ENCODE results near the gene TSHZ2. TPM values are rescaled to one million over a fixed set of nuclear protein-coding genes. Genes with fewer than 3 reads are reported as not detected.

Gene TSHZ2
- total and polyA plus RNA-seq, 2 donors (not counting 1 experiment from before 2014, with no cell fraction given): 1.00 to 5.7 TPM

GRCh38 chr20:53195876-53196610 lies 223.9 kb downstream of the TSHZ2 start:
- H3K27ac ChIP-seq (ENCODE audit: low read length in 2 of 2): no peak overlapping the region
- WGBS (ENCODE audit: insufficient coverage): 92% methylated on average over 11 of the region's 16 CpGs
- ATAC-seq (ENCODE audit: low read depth): no peak

More at GRCh38 chr20:53195876-53196610, 223.9 kb downstream of the TSHZ2 start:
- ChIA-PET CTCF (no interaction called here), POLR2A (no interaction called here)
- Histone ChIP-seq H3K9me3 (ENCODE audit: control extremely low read depth in 1 of 3, control insufficient read depth in 2 of 3, insufficient read depth in 1 of 3, low read length in 2 of 3) (no peaks in the 10 kb centered on the region), H3K36me3 (replicated peaks in 1 of 2; ENCODE audit: control extremely low read depth in 1 of 2, control insufficient read depth in 1 of 2, extremely low read depth in 1 of 2, insufficient read depth in 2 of 2, low read length in 1 of 2) (no peaks in the 10 kb centered on the region), H4K20me1 (ENCODE audit: control insufficient read depth, insufficient read depth, low read length, poor library complexity, severe bottlenecking) (no peaks in the 10 kb centered on the region), H3K4me3 (ENCODE audit: control extremely low read depth in 1 of 5, extremely low read depth in 1 of 5, insufficient read depth in 1 of 5, low read depth in 2 of 5, low read length in 4 of 5) (no peak overlapping the region), H3K9ac (ENCODE audit: low read length) (no peak overlapping the region), H3K79me2 (ENCODE audit: control insufficient read depth, insufficient read depth, low read length) (no peaks in the 10 kb centered on the region), H2AFZ (ENCODE audit: insufficient read depth, low read depth, low read length, poor library complexity, severe bottlenecking) (no peak overlapping the region), H3K4me1 (ENCODE audit: control insufficient read depth in 2 of 2, insufficient read depth in 2 of 2, low read length in 2 of 2) (no peaks in the 10 kb centered on the region), H3K27me3 (replicated peaks in 1 of 4; ENCODE audit: control extremely low read depth in 1 of 4, control insufficient read depth in 3 of 4, insufficient read depth in 4 of 4, low read length in 3 of 4) (no peaks in the 10 kb centered on the region), H3K4me2 (replicated peaks; ENCODE audit: low read depth, low read length, poor library complexity, severe bottlenecking) (no peak overlapping the region)
- no peak for DNase-seq
- Mint-ChIP-seq H3K27ac (no peak overlapping the region), H3K4me1 (no peaks in the 10 kb centered on the region), H3K27me3 (peaks cover 26% of the 10 kb centered on the region), H3K4me3 (no peak overlapping the region), H3K9me3 (ENCODE audit: insufficient read depth) (no peaks in the 10 kb centered on the region)
- TF ChIP-seq CTCF (IDR thresholded peaks at IDR 0.05): no peak
- TF ChIP-seq EZH2 (IDR thresholded peaks at IDR 0.05; ENCODE audit: borderline replicate concordance, insufficient read depth, low read depth, low read length, poor library complexity, severe bottlenecking): no peak
- intact Hi-C loops (cut with micrococcal nuclease): no loop called here
